SU-DHL-6 (cell line): ENCODE data around the gene ANP32B.

Experiments used
- CTCF ChIP-seq: fragments of 200-600 bp; sonication (generic); IDR thresholded peaks from one replicate; pipeline ENCODE4 v1.5.1; 2017; ENCODE audit warnings: antibody characterized with exemption, mild to moderate bottlenecking, low read length, moderate library complexity; ENCODE audit not compliant: insufficient read depth, poor library complexity, severe bottlenecking
- EZH2phosphoT487 ChIP-seq: fragments of 200-600 bp; sonication (generic), shearing (Covaris generic); conservative IDR thresholded peaks from 2 replicates; pipeline ENCODE4 v1.6.1; 2018; ENCODE audit warnings: mild to moderate bottlenecking, antibody characterized with exemption, low read length, moderate library complexity, mixed read lengths

GRCh38 chr9:97943308-97943855 lies 39.8 kb upstream of the ANP32B start:
- TF ChIP-seq CTCF (no peak), EZH2phosphoT487 (no peak)
